Smooth muscle cell (in vitro differentiated cells): ENCODE results near the gene TNFRSF12A. TPM values are rescaled to one million over a fixed set of nuclear protein-coding genes. Genes with fewer than 3 reads are reported as not detected.
"Not testable (repeated sequence)": the region's sequence is repeated elsewhere in the genome, so short reads cannot be mapped to it uniquely, and the experiment has no call there.

Experiments
- DNase-seq: peaks from one replicate; lab custom pipeline; 2025; ENCODE audit not compliant: unreplicated experiment; lab: John Stamatoyannopoulos, UW
- H2AFZ ChIP-seq: fragments of 200-600 bp; sonication (generic); 2 replicates; pipeline ENCODE4 v1.6.0; 2016; ENCODE audit warnings: antibody characterized with exemption, low read depth, mild to moderate bottlenecking
- H3F3A ChIP-seq: fragments of 200-600 bp; sonication (generic); 2 replicates; pipeline ENCODE4 v1.6.0; 2017; ENCODE audit warnings: antibody characterized with exemption, low read depth
- H3K27ac ChIP-seq: fragments of 200-600 bp; sonication (generic); 2 replicates; pipeline ENCODE4 v1.5.1; 2016; ENCODE audit warnings: low read depth, mild to moderate bottlenecking
- H3K27me3 ChIP-seq: fragments of 200-600 bp; sonication (generic); 2 replicates; pipeline ENCODE4 v1.6.1; 2016; ENCODE audit warnings: low read depth, mild to moderate bottlenecking
- H3K36me3 ChIP-seq: fragments of 200-600 bp; sonication (generic); 2 replicates; pipeline ENCODE4 v1.5.1; 2016; ENCODE audit warnings: low read depth
- H3K4me1 ChIP-seq: fragments of 200-600 bp; sonication (generic); 2 replicates; pipeline ENCODE4 v1.5.1; 2016; ENCODE audit warnings: low read depth
- H3K4me2 ChIP-seq: fragments of 200-600 bp; sonication (generic); 2 replicates; pipeline ENCODE4 v1.6.0; 2016; ENCODE audit warnings: mild to moderate bottlenecking
- H3K4me3 ChIP-seq: fragments of 200-600 bp; sonication (generic); 2 replicates; pipeline ENCODE4 v1.5.1; 2016; ENCODE audit warnings: mild to moderate bottlenecking
- H3K79me2 ChIP-seq: fragments of 200-600 bp; sonication (generic); 2 replicates; pipeline ENCODE4 v1.6.0; 2016; ENCODE audit warnings: low read depth, mild to moderate bottlenecking
- H3K9ac ChIP-seq: fragments of 200-600 bp; sonication (generic); 2 replicates; pipeline ENCODE4 v1.6.0; 2016; ENCODE audit warnings: low read depth
- H3K9me3 ChIP-seq: fragments of 200-600 bp; sonication (generic); replicated peaks from 2 replicates; pipeline ENCODE4 v1.5.1; 2016; ENCODE audit warnings: low read depth
- H4K20me1 ChIP-seq: fragments of 200-600 bp; sonication (generic); 2 replicates; pipeline ENCODE4 v1.6.0; 2016; ENCODE audit warnings: low read depth
- WGBS: methylation state at CpG from one replicate; pipeline ENCODE4 v1.1.7; 2016; ENCODE audit warnings: low lambda C conversion rate; 5-methylcytosine and 5-hydroxymethylcytosine counted together
- polyA plus RNA-seq: library from polyadenylated mRNA; unstranded; fragments of >200 nt; fragmentation: Nextera tagmentation; extraction: Ambion mirVana; gene quantifications from 2 replicates; pipeline ENCODE4 v1.2.1, GENCODE V29; 2016
- total RNA-seq: library from RNA; depleted of rRNA; stranded (reverse); fragments of >200 nt; gene quantifications from 2 replicates; pipeline ENCODE4 v1.2.3, GENCODE V29; 2014
- TF ChIP-seq, protein P1 (sequence below): fragments of 200-600 bp; sonication (generic); IDR thresholded peaks from 2 replicates; pipeline ENCODE4 v1.5.1; 2017; ENCODE audit warnings: borderline replicate concordance, mild to moderate bottlenecking, antibody characterized with exemption; ENCODE audit not compliant: insufficient read depth, poor library complexity, severe bottlenecking

TNFRSF12A gene
- total and polyA plus RNA-seq, 2 experiments from 2014 or later: 219 to 386 TPM

DNA sequence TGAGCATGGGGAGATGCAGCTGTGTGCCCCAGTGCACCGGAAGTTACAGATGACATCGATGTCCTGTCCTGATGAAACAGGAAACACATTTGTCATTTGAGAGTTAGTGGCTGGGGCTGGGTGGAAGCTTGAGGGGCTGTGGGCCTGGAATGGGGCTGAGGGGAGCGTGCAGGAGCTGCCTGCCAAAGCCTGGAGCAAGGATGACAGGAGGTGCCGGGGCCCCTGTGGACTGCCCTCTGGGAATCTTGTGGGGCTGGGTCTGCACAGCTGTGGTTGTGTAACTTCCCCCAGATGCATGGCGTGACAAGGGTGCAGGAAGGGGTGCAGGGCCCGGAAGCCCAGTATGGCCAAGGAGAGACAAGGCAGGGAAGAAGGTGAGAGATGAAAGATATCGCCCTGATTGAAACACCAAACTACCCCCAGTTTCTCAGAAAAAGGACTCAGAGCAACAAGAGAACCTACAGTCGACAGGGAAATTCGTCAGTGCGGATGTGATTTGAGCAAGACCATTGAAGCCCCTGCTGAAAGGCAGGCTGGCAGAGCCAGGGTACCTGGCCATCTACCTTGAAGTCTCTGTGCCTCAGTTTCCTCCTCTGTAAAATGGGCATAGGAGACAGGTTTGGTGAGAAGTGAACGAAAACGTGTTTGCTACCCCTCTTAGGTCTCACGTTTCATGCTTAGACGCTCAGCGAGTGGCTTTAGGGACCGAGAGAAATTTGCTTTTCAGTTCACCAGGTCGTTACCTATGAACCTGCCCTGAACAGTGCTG lies 35.0 kb downstream of the TNFRSF12A start:
- Histone ChIP-seq H3K4me1 (peaks cover 7% of the 10 kb centered on the region), H3K9me3 (no peaks in the 10 kb centered on the region), H2AFZ (no peak overlapping the region), H3K4me2 (no peak overlapping the region), H3K4me3 (no peak overlapping the region), H3K27ac (no peak overlapping the region), H4K20me1 (peaks cover 9% of the 10 kb centered on the region), H3K79me2 (no peaks in the 10 kb centered on the region), H3K9ac (no peak overlapping the region), H3K27me3 (no peaks in the 10 kb centered on the region), H3K36me3 (no peaks in the 10 kb centered on the region), H3F3A (peaks cover 4% of the 10 kb centered on the region)
- TF ChIP-seq, protein P1, sequence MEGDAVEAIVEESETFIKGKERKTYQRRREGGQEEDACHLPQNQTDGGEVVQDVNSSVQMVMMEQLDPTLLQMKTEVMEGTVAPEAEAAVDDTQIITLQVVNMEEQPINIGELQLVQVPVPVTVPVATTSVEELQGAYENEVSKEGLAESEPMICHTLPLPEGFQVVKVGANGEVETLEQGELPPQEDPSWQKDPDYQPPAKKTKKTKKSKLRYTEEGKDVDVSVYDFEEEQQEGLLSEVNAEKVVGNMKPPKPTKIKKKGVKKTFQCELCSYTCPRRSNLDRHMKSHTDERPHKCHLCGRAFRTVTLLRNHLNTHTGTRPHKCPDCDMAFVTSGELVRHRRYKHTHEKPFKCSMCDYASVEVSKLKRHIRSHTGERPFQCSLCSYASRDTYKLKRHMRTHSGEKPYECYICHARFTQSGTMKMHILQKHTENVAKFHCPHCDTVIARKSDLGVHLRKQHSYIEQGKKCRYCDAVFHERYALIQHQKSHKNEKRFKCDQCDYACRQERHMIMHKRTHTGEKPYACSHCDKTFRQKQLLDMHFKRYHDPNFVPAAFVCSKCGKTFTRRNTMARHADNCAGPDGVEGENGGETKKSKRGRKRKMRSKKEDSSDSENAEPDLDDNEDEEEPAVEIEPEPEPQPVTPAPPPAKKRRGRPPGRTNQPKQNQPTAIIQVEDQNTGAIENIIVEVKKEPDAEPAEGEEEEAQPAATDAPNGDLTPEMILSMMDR: no peak
- no peak for DNase-seq
- 94% methylated on average over 17 of the region's 17 CpGs for WGBS

DNA sequence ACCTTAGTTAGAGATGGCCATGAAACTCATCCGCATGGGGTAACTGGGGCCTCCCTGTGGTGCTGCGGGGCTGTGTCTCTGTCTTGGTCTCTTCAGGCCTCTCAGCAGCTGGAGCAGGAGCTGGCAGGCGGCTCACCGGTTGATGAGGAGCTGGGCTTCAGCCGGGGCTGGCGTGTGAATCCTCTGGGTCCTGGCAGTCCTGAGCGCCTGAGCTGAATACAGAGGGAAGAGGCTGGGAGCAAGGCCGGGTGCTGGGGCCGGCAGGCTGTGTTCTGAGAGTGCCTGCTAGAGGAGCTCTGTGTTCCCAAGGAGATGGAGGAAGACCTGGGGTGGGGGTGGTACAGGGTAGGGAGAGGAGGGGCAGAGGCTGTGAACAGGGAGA lies 35.6 kb downstream of the TNFRSF12A start:
- H3K36me3 ChIP-seq, H3K27ac ChIP-seq, H3K9ac ChIP-seq, H3K79me2 ChIP-seq, H2AFZ ChIP-seq, H3K9me3 ChIP-seq, H3K4me2 ChIP-seq, DNase-seq, H3F3A ChIP-seq, H3K27me3 ChIP-seq, H4K20me1 ChIP-seq, H3K4me1 ChIP-seq, H3K4me3 ChIP-seq: not testable (repeated sequence)
- WGBS: 85% methylated on average over 8 of the region's 9 CpGs

- Histone ChIP-seq H3K36me3 (no peaks in the 10 kb centered on the region), H3K27me3 (no peaks in the 10 kb centered on the region), H3K4me2 (no peak overlapping the region), H3K79me2 (no peaks in the 10 kb centered on the region), H2AFZ (no peak overlapping the region), H3K9me3 (no peaks in the 10 kb centered on the region), H3F3A (peaks cover 12% of the 10 kb centered on the region), H3K9ac (no peak overlapping the region), H3K27ac (no peak overlapping the region), H3K4me1 (peaks cover 7% of the 10 kb centered on the region), H4K20me1 (peaks cover 9% of the 10 kb centered on the region), H3K4me3 (no peak overlapping the region)
- TF ChIP-seq, protein P1: no peak
- WGBS: 97% methylated on average over 17 of the region's 19 CpGs
- DNase-seq: no peak
Measured at GRCh38 chr16:3056336-3057180, 36.4 kb downstream of the TNFRSF12A start.

DNA sequence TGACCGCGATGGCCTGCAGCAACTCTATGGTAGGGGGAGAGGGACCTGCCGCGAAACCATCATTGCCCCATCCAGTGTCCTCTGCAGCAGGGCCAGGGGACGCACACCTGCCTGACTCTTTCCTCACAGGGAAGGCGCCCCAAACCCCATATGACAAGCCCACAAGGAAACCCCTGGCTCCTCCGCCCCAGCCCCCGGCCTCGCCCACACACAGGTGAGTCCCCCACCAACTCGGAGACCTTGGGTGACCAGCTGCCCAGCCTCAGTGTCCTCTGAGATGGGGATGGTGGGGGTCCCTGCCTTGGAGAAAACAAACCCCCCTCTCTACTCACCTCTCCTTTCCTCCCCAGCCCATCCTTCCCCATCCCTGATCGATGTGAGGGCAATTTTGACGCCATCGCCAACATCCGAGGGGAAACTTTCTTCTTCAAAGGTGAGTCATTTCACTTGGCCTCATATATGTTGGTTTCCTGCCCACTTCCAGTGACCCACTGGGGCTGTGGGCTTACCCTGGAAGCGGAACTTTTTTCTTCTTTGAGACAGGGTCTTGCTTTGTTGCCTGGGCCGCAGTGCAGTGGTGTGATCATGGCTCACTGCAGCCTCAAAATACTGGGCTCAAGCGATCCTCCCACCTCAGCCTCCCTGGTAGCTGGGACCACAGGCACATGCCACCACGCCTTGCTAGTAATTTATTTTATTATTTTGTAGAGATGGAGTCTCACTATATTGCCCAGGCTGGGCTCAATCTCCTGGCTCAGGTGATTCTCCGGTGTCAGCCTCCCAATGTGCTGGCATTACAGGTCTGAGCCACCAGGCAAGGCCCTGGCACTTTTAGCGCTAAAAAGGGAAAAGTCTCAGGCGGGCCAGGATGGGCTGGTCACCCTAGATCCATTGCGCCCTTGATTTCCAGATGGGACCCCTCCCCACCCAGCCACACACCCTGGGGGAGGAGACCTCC lies 37.3 kb downstream of the TNFRSF12A start:
- TF ChIP-seq, protein P1: no peak
- 93% methylated on average over 22 of the region's 22 CpGs for WGBS
- Histone ChIP-seq H3F3A (peaks cover 12% of the 10 kb centered on the region), H3K9me3 (no peaks in the 10 kb centered on the region), H3K36me3 (no peaks in the 10 kb centered on the region), H3K27me3 (no peaks in the 10 kb centered on the region), H3K27ac (no peak overlapping the region), H4K20me1 (peaks cover 9% of the 10 kb centered on the region), H3K4me3 (peak overlapping the region; percentile 99), H2AFZ (no peak overlapping the region), H3K79me2 (no peaks in the 10 kb centered on the region), H3K4me1 (peaks cover 7% of the 10 kb centered on the region), H3K9ac (no peak overlapping the region), H3K4me2 (peak overlapping the region; percentile 99)
- no peak for DNase-seq
